Measurements from ENCODE around the gene ITIH4.

DNA sequence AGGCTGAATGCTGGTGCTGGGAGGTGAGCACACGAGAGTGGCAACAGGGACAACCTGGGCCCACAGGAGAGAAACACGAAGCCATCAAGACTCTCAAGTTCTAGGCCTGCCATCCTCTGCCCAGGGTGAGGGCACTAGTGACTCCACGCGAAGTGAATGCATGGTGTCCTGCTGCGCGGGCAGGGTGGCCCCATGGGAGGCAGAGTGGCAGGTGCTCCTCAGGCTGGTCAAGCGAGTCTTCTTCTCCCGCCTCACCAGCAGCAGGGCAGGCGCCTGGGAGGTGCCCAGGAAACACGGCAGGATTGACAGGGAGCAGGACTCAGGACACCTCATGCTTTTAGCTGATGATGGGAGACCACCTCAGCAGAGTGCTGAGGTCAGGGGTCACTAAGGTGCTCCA, 40.0 kb upstream of the ITIH4 start:
- TF ChIP-seq, protein P1, sequence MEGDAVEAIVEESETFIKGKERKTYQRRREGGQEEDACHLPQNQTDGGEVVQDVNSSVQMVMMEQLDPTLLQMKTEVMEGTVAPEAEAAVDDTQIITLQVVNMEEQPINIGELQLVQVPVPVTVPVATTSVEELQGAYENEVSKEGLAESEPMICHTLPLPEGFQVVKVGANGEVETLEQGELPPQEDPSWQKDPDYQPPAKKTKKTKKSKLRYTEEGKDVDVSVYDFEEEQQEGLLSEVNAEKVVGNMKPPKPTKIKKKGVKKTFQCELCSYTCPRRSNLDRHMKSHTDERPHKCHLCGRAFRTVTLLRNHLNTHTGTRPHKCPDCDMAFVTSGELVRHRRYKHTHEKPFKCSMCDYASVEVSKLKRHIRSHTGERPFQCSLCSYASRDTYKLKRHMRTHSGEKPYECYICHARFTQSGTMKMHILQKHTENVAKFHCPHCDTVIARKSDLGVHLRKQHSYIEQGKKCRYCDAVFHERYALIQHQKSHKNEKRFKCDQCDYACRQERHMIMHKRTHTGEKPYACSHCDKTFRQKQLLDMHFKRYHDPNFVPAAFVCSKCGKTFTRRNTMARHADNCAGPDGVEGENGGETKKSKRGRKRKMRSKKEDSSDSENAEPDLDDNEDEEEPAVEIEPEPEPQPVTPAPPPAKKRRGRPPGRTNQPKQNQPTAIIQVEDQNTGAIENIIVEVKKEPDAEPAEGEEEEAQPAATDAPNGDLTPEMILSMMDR (IDR thresholded peaks at IDR 0.05), result no peak
- TF ChIP-seq SMC3 (IDR thresholded peaks at IDR 0.05; ENCODE audit: low read depth, low read length), result no peak
- no peak for TF ChIP-seq EZH2phosphoT487 (IDR thresholded peaks at IDR 0.05; ENCODE audit: borderline replicate concordance, low read depth)
- TF ChIP-seq, protein P2, sequence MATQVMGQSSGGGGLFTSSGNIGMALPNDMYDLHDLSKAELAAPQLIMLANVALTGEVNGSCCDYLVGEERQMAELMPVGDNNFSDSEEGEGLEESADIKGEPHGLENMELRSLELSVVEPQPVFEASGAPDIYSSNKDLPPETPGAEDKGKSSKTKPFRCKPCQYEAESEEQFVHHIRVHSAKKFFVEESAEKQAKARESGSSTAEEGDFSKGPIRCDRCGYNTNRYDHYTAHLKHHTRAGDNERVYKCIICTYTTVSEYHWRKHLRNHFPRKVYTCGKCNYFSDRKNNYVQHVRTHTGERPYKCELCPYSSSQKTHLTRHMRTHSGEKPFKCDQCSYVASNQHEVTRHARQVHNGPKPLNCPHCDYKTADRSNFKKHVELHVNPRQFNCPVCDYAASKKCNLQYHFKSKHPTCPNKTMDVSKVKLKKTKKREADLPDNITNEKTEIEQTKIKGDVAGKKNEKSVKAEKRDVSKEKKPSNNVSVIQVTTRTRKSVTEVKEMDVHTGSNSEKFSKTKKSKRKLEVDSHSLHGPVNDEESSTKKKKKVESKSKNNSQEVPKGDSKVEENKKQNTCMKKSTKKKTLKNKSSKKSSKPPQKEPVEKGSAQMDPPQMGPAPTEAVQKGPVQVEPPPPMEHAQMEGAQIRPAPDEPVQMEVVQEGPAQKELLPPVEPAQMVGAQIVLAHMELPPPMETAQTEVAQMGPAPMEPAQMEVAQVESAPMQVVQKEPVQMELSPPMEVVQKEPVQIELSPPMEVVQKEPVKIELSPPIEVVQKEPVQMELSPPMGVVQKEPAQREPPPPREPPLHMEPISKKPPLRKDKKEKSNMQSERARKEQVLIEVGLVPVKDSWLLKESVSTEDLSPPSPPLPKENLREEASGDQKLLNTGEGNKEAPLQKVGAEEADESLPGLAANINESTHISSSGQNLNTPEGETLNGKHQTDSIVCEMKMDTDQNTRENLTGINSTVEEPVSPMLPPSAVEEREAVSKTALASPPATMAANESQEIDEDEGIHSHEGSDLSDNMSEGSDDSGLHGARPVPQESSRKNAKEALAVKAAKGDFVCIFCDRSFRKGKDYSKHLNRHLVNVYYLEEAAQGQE (IDR thresholded peaks at IDR 0.05; ENCODE audit: low read depth, low read length), result no peak
- no peak for TF ChIP-seq NFIC (IDR thresholded peaks at IDR 0.05; ENCODE audit: borderline replicate concordance)
- TF ChIP-seq JUND (IDR thresholded peaks at IDR 0.05), result no peak
- no peak for TF ChIP-seq YY1 (IDR thresholded peaks at IDR 0.05; ENCODE audit: low read depth)
- TF ChIP-seq, protein P3, sequence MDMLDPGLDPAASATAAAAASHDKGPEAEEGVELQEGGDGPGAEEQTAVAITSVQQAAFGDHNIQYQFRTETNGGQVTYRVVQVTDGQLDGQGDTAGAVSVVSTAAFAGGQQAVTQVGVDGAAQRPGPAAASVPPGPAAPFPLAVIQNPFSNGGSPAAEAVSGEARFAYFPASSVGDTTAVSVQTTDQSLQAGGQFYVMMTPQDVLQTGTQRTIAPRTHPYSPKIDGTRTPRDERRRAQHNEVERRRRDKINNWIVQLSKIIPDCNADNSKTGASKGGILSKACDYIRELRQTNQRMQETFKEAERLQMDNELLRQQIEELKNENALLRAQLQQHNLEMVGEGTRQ (IDR thresholded peaks at IDR 0.05; ENCODE audit: borderline replicate concordance, low read depth, low read length), result no peak
- no peak for TF ChIP-seq FOXJ3 (CRISPR knock-in tag; IDR thresholded peaks at IDR 0.05)
- no peak for TF ChIP-seq EP300 (IDR thresholded peaks at IDR 0.05; ENCODE audit: borderline replicate concordance in 1 of 2, low read depth in 1 of 2, low read length in 1 of 2)
- no peak for TF ChIP-seq RCOR1 (IDR thresholded peaks at IDR 0.05; ENCODE audit: low read length)
- TF ChIP-seq MEF2A (IDR thresholded peaks at IDR 0.05; ENCODE audit: borderline replicate concordance, low read depth), result no peak
- TF ChIP-seq, protein P4, sequence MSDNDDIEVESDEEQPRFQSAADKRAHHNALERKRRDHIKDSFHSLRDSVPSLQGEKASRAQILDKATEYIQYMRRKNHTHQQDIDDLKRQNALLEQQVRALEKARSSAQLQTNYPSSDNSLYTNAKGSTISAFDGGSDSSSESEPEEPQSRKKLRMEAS (IDR thresholded peaks at IDR 0.05; ENCODE audit: low read depth), result no peak

Measured in SK-N-SH (cell line).